ENCODE data around the gene LRPAP1. TPM values are rescaled to one million over a fixed set of nuclear protein-coding genes. Genes with fewer than 3 reads are reported as not detected.

The LRPAP1 gene
- total RNA-seq, 1 experiment from 2014 or later, result 90.8 TPM

GRCh38 chr4:3525532-3526430 is 6.4 kb downstream of the LRPAP1 start (continued):
- TF ChIP-seq PRDM15 (CRISPR knock-in tag; IDR thresholded peaks at IDR 0.05) (no peak), ESRRA (CRISPR knock-in tag; IDR thresholded peaks at IDR 0.05; ENCODE audit: borderline replicate concordance) (no peak), RORB (CRISPR knock-in tag; IDR thresholded peaks at IDR 0.05) (no peak)

DNA sequence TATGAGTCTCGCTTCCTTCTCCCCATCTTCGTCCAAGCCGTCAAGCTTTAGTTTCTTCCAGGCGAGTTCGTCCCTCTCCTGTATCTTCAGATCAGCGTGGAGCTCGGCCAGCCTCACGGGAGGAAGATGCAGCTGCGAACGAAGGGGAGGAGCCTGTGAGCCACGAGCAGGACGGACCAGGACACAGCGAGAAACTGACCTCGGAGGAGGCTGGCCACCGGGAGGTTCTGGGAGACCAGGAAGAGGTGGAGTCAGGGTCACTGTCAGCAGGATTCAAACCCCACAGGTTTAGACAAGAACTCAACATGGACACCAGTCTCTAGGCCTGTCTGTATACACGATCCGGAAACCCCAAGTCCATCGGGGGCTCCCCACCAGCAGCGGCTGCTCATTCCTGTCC is 7.3 kb downstream of the LRPAP1 start:
- Mint-ChIP-seq H3K27me3 (ENCODE audit: low read depth) (0 out of 2 replicates have a peak, but pooled peaks cover 2% of the 10 kb centered on the region), H3K4me1 (peaks cover under 1% of the 10 kb centered on the region), H3K36me3 (peaks cover 21% of the 10 kb centered on the region), H3K9me3 (no peaks in the 10 kb centered on the region), H3K4me3 (no peak overlapping the region), H3K27ac (0 out of 2 replicates have a peak overlapping the region, but pooled peaks have one; percentile 15)
- CTCF ChIA-PET, result interaction anchor here (4.7 kb wide), 1 partner anchor 10 kb away, joined by 25 read pairs; no protein-coding TSS in a partner anchor
- ATAC-seq (no peak), DNase-seq (ENCODE audit: low spot score) (peak; percentile 9)
- POLR2A ChIA-PET, result no interaction called here
- no peak for TF ChIP-seq TEAD4 (CRISPR knock-in tag; IDR thresholded peaks at IDR 0.05)
- TF ChIP-seq PRDM15 (CRISPR knock-in tag; IDR thresholded peaks at IDR 0.05), result no peak
- no peak for TF ChIP-seq ZMAT4 (CRISPR knock-in tag; IDR thresholded peaks at IDR 0.05)
- TF ChIP-seq JUN (CRISPR knock-in tag; IDR thresholded peaks at IDR 0.05), result no peak
- TF ChIP-seq EMX1 (CRISPR knock-in tag; IDR thresholded peaks at IDR 0.05), result no peak
- TF ChIP-seq, protein P1, sequence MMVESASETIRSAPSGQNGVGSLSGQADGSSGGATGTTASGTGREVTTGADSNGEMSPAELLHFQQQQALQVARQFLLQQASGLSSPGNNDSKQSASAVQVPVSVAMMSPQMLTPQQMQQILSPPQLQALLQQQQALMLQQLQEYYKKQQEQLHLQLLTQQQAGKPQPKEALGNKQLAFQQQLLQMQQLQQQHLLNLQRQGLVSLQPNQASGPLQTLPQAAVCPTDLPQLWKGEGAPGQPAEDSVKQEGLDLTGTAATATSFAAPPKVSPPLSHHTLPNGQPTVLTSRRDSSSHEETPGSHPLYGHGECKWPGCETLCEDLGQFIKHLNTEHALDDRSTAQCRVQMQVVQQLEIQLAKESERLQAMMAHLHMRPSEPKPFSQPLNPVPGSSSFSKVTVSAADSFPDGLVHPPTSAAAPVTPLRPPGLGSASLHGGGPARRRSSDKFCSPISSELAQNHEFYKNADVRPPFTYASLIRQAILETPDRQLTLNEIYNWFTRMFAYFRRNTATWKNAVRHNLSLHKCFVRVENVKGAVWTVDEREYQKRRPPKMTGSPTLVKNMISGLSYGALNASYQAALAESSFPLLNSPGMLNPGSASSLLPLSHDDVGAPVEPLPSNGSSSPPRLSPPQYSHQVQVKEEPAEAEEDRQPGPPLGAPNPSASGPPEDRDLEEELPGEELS (CRISPR knock-in tag; IDR thresholded peaks at IDR 0.05), result no peak
- TF ChIP-seq, protein P2, sequence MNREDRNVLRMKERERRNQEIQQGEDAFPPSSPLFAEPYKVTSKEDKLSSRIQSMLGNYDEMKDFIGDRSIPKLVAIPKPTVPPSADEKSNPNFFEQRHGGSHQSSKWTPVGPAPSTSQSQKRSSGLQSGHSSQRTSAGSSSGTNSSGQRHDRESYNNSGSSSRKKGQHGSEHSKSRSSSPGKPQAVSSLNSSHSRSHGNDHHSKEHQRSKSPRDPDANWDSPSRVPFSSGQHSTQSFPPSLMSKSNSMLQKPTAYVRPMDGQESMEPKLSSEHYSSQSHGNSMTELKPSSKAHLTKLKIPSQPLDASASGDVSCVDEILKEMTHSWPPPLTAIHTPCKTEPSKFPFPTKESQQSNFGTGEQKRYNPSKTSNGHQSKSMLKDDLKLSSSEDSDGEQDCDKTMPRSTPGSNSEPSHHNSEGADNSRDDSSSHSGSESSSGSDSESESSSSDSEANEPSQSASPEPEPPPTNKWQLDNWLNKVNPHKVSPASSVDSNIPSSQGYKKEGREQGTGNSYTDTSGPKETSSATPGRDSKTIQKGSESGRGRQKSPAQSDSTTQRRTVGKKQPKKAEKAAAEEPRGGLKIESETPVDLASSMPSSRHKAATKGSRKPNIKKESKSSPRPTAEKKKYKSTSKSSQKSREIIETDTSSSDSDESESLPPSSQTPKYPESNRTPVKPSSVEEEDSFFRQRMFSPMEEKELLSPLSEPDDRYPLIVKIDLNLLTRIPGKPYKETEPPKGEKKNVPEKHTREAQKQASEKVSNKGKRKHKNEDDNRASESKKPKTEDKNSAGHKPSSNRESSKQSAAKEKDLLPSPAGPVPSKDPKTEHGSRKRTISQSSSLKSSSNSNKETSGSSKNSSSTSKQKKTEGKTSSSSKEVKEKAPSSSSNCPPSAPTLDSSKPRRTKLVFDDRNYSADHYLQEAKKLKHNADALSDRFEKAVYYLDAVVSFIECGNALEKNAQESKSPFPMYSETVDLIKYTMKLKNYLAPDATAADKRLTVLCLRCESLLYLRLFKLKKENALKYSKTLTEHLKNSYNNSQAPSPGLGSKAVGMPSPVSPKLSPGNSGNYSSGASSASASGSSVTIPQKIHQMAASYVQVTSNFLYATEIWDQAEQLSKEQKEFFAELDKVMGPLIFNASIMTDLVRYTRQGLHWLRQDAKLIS (CRISPR knock-in tag; IDR thresholded peaks at IDR 0.05; ENCODE audit: borderline replicate concordance), result no peak
- TF ChIP-seq, protein P3, sequence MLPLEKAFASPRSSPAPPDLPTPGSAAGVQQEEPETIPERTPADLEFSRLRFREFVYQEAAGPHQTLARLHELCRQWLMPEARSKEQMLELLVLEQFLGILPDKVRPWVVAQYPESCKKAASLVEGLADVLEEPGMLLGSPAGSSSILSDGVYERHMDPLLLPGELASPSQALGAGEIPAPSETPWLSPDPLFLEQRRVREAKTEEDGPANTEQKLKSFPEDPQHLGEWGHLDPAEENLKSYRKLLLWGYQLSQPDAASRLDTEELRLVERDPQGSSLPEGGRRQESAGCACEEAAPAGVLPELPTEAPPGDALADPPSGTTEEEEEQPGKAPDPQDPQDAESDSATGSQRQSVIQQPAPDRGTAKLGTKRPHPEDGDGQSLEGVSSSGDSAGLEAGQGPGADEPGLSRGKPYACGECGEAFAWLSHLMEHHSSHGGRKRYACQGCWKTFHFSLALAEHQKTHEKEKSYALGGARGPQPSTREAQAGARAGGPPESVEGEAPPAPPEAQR (CRISPR knock-in tag; IDR thresholded peaks at IDR 0.05), result no peak
- no peak for TF ChIP-seq ZNF281 (CRISPR knock-in tag; IDR thresholded peaks at IDR 0.05)
- TF ChIP-seq RORB (CRISPR knock-in tag; IDR thresholded peaks at IDR 0.05), result no peak
